Measurements from ENCODE around the gene PNPT1. TPM values are rescaled to one million over a fixed set of nuclear protein-coding genes. Genes with fewer than 3 reads are reported as not detected.
A peak's percentile ranks its signal among the peaks of the same experiment; 100 is the strongest.

Gene PNPT1
- total RNA-seq, 3 donors from 2014 or later: 14.8 to 29.8 (median 25.3) TPM

DNA sequence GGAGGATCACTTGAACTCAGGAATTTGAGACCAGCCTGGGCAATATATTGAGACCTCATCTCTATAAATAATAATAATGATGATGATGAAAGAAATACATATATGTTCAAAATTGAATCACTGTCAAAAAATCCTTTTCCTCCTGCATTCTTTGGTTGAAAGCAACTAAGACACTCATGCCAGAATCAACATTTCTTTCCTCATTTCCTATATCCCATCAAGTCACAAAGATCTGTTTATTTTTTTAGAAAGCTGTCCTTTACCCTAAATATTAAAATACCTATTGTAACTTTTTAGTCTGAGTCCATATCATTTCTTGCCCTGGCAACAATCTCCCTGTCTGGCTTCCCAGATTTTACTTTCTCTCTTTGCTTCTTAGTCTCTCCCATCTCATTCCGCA lies 44.4 kb downstream of the PNPT1 start:
- DNase-seq (no peak), ATAC-seq (no peak)
- TF ChIP-seq CTCF (IDR thresholded peaks at IDR 0.05): no peak
- Histone ChIP-seq H3K9me3 (no peaks in the 10 kb centered on the region), H3K4me3 (no peak overlapping the region), H3K4me1 (ENCODE audit: low read depth) (no peaks in the 10 kb centered on the region), H3K36me3 (ENCODE audit: low read depth) (no peaks in the 10 kb centered on the region)
- intact Hi-C loops (cut with DNase I, micrococcal nuclease): no loop called here

- H3K4me3 ChIP-seq: no peak overlapping the region
- DNase-seq (no peak), ATAC-seq (no peak)
- no peak for TF ChIP-seq CTCF (IDR thresholded peaks at IDR 0.05)
- no peaks in the 10 kb centered on the region for H3K9me3 ChIP-seq
- intact Hi-C loops (cut with DNase I, micrococcal nuclease): no loop called here
- no peaks in the 10 kb centered on the region for H3K4me1 ChIP-seq (ENCODE audit: low read depth)
- no peaks in the 10 kb centered on the region for H3K36me3 ChIP-seq (ENCODE audit: low read depth)
These were observed 56.8 kb downstream of the PNPT1 start for GRCh38 chr2:55636831-55637230.

DNA sequence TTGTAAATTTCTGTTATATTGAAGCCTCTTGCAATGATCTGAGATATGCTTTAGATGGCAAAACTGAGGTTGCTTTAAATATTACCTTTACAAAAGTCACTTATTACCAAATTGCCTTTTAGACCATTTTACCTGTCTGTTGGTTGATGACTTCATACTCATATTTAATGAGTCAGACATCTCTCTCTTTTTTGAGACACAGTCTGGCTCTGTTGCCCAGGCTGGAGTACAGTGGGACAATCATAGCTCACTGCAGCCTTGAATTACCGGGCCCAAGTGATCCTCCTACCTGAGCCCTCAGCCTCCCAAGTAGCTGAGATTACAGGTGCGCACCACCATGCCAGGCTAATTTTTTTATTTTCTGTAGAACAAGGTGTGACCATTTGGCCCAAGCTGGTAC lies 64.7 kb downstream of the PNPT1 start:
- no peak for TF ChIP-seq CTCF (IDR thresholded peaks at IDR 0.05)
- DNase-seq: no peak
- intact Hi-C loops (cut with DNase I, micrococcal nuclease): no loop called here
- H3K9me3 ChIP-seq: no peaks in the 10 kb centered on the region
- no peak overlapping the region for H3K4me3 ChIP-seq
- H3K36me3 ChIP-seq (ENCODE audit: low read depth): no peaks in the 10 kb centered on the region
- no peak for ATAC-seq
- no peaks in the 10 kb centered on the region for H3K4me1 ChIP-seq (ENCODE audit: low read depth)

DNA sequence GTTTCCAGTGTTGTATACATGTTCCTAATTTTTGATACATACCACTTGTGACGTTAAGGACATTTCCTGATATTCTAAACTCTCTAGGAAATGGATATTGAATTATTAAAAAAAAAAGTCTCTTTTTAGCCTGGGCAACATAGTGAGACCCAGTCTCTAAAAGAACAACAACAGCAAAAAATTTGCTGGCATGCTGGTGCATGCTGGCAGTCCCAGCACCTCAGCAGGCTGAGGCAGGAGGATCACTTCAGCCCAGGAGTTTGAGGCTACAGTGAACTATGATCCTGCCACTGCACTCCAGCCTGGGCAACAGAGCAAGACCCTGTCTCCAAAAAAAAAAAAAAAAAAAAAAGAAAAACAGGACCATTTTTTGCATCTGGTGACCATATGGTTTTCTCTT lies 65.7 kb downstream of the PNPT1 start:
- intact Hi-C loops (cut with DNase I, micrococcal nuclease): no loop called here
- Histone ChIP-seq H3K4me1 (ENCODE audit: low read depth) (no peaks in the 10 kb centered on the region), H3K4me3 (no peak overlapping the region), H3K36me3 (ENCODE audit: low read depth) (no peaks in the 10 kb centered on the region), H3K9me3 (no peaks in the 10 kb centered on the region)
- no peak for TF ChIP-seq CTCF (IDR thresholded peaks at IDR 0.05)
- DNase-seq (no peak), ATAC-seq (no peak)

GRCh38 chr2:55621802-55622201 lies 71.8 kb downstream of the PNPT1 start:
- Histone ChIP-seq H3K4me3 (no peak overlapping the region), H3K36me3 (ENCODE audit: low read depth) (no peaks in the 10 kb centered on the region), H3K9me3 (no peaks in the 10 kb centered on the region), H3K4me1 (ENCODE audit: low read depth) (peaks cover 23% of the 10 kb centered on the region)
- no peak for TF ChIP-seq CTCF (IDR thresholded peaks at IDR 0.05)
- ATAC-seq: no peak
- intact Hi-C loops (cut with DNase I, micrococcal nuclease): no loop called here
- DNase-seq: no peak

GRCh38 chr2:55620123-55620779 lies 73.4 kb downstream of the PNPT1 start:
- intact Hi-C loops (cut with DNase I, micrococcal nuclease): no loop called here
- TF ChIP-seq CTCF (IDR thresholded peaks at IDR 0.05): peak; percentile 8
- ATAC-seq: no peak
- DNase-seq: peak in 1 of 3 donors; percentile 11
- no peaks in the 10 kb centered on the region for H3K36me3 ChIP-seq (ENCODE audit: low read depth)
- no peaks in the 10 kb centered on the region for H3K9me3 ChIP-seq
- peaks cover 27% of the 10 kb centered on the region for H3K4me1 ChIP-seq (ENCODE audit: low read depth)
- no peak overlapping the region for H3K4me3 ChIP-seq
